Stimulated activated CD8-positive, alpha-beta memory T cell treated with anti-CD3 and anti-CD28 coated beads, Interleukin-12 subunit alpha, Interleukin-12 subunit beta, amount 100 ng/mL, for 1 hour (primary cell): ENCODE results near the gene MUC2.

Source experiments
- DNase-seq: peaks from one replicate; pipeline ENCODE4 v3.0.0-alpha.2; 2020; ENCODE audit warnings: low read depth

Gene MUC2

DNA sequence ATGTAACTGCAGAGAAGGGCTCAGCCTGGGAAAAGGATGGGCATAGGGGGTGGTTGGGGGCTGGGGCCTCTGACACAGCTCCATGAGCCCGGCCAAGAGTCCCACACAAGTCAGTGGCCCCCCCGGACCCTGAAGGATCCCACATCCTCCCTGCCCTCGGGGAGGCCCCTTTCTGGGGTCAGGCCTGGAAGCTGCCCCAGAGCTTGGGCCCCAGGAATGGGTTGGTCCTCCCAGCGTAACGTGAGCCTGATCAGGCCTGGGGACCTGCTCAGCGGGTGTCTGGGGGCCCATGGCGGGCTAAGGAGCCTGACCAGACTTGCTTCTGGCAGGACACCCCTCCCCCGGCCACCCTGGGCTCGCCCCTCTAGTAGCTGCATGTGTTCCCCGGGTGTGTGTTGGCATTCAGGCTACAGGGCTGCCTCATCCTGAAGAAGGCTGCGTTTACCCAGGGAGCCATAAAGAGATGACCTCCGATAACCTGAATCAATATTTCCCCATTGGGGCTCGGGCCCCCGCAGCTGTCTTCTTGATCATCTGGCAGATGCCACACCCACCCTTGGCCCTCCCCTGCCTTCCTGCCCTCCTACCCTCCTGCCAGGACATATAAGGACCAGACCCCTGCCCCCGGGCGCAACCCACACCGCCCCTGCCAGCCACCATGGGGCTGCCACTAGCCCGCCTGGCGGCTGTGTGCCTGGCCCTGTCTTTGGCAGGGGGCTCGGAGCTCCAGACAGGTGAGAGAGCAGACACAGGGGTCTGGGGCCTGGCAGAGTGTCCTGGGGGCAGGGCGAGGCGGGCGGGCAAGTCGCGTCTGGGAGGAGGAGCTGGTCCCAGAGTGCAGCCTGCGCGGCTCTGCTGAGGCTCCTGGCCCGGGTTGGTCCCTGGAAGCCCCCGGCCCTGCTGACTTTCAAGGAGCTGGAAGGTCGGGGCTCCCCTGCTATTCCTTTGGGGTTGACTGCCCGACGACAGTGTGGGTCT, at the start of gene MUC2:
MUC2 (plus strand) TSS at position 631 of the 978 bp plus-strand sequence.
- no peak for DNase-seq

DNA sequence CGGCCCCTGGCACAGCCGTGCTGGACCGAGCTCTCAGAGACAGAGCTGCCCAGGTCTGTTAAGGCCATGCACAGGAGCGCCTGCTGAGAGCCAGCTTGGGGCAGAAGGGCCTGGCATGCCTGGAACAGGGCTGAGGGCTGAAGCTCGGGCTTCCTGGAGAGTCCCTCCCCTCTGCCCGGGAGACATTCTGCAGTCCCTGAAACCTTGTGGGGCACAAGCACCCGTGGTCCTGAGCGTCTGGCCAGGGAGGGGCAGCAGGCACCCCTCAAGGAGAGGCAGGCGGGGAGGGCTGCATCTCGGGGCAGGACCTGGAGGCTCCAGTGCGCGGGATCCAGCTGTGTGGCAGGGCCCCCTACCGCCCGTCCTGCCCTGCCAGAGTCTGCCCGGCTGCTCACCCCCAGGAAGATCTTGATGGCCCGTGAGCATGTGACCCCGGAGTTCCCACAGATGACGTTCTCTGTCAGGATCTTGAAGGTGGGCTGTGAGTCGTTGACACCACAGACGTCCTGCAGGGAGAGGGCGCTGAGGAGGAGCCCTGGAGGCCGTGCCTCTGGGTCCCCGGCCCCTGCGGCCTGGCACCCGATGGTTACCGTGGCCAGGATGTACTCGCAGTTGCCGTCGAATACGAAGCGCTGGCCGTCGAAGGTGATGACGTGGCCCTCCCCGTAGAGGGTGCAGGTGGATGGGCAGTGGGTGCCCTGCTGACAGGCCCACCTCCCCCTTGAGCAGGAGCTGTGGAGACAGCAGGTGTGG, 49.1 kb upstream of the MUC2 start:
- no peak for DNase-seq

DNA sequence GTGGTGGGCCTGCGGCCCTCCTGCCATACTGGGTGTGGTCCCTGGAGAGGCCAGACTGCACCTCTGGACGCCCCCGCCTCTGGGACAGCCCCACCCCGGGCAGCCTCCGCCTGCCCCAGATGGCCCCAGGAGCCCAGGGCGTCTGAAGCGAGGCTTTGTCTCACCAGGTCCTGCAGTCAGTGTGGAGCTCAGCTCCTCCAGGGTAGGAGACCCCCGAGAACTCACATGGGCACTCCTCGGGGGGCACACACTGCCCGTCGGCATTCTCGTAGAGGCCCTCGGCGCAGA, 48.6 kb upstream of the MUC2 start:
- no peak for DNase-seq

DNA sequence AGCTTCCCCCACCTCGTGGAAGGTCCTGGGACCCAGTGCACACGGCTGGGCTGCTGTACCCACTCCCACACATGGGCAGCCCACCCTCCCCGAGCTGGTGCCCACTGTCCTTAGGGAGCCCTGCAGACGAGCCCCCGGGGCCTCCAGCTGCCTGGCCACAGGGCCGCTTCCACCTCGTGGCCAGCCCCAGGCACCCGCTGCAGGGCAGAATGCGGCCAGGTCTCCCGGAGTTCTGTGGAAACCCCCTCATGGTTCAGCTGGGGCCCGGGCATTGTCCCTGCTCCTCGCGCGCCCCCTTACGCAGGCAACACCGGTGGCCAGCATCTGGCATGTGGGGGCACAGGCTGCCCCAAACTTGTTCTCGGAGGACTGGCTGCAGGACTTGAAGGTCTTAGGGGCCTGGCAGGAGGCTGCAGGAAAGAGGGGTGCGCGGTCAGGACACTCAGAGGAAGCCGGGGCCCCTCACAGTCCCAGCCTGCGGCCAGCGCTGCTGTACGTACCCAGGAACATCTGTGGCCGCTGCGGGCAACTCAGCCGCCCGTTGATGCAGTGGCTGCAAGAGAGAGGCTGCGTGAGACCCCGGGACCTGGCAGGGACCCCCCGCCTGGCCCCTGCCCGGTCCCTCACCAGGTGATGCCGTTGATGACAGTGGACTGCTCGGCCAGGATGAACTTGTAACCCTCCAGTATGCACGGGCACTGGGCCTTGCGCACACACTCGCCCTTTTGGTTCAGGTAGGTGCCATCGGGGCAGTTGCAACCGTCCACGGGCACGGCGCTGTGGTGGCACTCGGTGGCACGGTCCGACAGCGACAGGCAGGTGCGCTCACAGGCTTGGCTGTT, 47.8 kb upstream of the MUC2 start:
- no peak for DNase-seq

DNA sequence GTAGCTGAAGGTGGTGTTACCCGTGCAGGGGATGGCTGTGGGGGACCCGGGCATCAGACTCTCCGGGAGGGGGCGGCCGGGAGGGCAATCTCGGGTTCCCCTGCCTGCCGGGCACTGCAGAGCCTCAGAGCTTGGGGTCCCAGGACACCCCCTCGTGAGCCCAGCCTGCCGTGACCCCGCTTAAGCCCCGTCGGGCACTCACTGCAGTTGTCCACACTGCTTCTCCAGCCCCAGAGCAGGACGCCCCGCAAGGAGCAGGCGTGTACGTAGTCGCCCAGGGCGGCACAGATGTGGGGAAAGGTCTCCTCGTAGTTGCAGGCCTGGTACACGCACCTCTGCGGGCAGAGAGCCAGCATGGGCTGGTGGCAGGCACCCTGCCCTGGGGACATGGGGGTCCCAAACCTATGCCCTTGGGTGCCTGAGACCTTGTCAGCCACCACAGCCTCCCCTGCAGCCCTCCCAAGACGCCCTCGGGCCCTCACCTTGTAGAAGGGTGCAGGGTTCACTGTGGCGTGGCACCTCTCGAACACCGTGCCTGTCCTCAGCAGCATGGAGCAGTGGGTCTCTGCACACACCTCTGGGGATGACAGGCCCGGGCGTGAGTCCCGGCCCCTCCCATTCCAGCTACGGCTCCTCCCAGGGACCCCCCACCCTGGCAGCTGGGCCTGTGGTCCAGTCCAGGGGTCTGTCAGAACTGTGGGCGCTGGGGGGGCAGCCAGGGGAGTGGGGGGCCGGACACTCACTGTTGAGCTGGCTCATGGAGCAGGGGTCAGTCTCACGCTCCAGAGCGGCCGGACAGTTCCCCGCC, 47.0 kb upstream of the MUC2 start:
- no peak for DNase-seq

DNA sequence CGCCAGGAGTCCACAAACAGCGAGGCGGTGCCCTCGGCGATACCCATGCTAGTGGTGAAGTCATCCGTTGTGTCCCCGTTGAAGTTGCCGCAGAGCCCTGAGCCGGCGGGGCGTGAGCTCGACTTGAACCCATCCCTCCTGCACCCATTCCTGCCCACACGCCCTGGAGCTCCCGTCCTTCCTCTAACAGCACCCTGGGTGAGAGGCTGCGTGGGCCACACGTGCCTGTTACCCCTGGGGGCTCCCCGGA, 46.5 kb upstream of the MUC2 start:
- no peak for DNase-seq

DNA sequence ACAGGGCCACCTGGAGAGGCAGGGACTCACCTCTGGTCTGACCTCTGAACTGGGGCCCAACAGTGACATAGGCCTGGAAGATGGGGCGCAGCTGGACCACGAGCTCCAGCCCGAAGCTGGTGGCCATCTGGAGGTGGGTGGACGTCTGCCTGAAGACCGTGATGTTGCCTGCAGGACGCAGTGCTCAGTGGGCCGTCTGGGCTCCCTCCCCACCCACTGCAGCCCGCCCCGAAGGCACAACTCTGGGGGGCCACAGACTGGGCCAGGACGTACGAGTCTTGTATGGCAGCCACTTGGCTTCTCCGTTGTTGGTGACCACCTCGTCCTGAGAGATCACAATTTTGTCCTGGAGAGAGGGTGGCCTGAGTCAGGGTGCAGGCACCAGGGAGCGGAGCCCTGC, 46.1 kb upstream of the MUC2 start:
- no peak for DNase-seq

DNA sequence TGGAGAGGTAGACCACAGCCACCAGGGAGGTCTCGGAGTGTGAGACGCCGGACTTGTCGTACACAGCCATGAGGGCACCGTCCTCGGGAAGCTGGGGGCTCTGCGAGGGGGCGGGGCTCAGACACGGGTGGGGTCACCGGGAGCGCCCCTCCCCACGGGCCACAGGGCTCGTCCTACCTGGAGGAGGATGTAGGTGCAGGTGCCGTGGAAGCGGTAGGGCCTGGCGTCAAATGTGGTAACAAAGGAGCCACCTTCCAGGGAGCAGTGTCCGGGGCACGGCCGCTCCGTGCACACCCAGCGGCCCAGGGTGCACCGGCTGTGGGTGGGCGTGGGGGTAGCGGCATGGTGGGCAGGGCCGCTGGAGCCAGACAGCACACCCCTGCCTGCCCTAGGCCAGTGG, 45.6 kb upstream of the MUC2 start:
- no peak for DNase-seq

DNA sequence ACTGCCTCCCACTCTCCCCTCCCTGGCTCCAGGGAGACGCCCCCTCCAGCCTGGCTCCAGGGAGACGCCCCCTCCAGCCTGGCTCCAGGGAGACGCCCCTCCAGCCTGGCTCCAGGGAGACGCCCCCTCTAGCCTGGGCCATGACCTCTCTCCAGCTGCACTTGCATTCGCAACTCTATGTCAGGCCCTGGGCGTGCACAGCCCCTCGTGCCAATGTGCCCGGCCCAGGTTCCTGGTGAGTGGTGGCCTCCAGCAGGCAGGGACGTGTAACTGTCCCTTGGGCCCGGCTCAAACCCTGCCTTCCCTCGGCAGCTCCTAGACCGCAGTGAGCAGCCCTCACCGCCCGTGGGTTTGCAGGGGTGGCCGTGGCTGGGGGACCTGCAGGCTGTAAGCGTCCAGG, 45.0 kb upstream of the MUC2 start:
- no peak for DNase-seq

DNA sequence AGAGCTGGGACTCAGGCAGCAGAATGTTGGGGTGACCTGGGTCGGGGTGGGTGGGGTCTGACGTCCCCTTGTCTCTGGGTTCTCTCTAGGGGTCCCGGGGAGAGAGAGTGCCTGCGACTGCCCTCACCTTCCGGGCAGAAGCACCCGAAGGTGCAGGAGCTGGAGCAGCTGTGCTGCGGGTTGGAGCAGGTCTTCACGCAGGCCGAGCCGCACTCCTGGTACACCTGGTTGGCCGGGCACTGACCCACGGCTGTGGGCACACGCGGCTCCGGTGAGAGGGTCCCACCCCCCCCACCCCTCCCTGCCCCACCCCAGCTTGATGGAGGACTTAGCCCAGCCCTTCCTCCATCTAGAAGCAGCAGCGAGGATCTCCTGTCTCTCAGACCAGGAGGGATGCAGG, 44.6 kb upstream of the MUC2 start:
- no peak for DNase-seq

DNA sequence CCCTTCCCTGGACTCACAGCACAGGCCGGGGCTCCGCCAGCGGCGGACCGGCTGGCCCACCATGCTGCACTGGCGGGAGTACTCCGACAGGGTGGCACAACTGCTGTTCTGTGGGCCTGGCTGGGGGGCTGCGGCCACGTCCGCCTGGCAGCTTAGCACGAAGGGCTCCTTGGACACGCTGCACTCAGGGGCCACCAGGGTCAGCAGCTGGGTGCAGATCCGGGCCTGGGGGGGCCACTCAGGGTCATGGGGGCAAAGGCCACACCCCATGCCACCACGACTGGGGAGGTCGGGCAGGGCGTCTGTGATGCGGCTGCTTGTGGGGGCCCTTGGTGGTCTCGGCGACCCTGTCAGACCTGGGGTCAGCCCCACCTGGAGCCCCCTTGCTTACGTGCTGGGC, 44.1 kb upstream of the MUC2 start:
- DNase-seq, result no peak

DNA sequence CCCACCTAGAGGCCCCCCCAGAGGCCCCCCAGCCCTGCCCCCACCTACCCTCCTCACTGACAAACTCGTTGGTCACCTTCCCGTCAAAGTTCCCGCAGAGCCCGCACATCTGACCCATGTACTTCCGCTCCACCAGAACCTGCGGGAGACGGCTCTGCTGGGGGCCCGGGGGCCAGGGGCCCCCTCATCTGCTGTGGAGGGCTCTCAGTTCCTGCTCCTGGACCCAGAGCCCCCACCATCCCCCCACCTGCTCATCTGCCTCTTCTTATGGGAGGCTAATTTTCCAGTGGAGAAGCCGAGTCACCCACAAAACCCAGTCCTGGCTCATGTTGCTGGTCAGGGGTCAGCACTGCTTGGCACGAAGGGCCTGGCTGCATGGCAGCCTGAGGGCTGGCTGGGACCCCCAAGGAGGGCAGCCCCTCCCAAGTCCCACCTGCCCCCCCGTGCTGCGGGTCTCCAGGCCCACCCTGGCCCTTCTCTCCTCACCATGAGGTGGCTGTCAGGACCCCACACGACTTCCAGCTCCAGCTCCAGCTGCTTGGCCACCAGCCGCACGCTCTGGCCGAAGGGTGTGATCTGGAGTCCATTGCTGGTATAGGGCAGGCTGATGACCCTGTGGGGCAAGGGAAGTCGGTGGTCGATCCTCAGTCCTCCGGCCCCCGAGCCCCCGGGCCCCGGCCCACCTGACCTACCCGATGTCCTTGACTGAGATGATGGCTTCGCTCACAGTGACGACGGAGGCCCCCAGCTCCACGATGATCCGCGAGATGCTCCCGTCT, 43.4 kb upstream of the MUC2 start:
- no peak for DNase-seq

DNA sequence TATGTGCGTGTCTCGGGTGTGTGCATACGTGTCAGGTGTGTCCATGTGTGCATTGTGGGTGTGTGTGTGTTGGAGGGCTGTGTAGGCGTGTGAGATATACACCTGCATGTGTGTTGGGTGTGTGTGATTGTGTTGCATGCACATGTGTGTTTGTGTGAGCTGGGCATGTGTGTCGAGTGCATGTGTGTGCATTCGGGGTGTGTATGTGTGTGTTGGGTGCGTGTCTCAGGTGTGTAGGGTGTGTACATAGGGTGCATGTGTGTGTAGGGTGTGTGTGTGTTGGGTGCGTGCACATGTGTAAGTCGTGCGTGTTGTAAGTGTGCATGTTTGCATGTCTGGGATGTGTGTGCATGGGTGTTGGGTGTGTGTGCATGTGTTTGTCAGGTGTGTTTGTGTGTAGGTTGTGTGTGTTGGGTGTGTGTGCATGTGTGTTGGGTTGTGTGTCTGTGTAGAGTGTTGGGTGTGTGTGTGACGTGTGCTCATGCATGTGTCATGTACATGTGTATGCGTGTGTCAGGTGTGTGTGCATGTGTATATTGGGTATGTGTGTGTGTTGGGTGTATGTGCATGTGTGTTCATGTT, 42.3 kb upstream of the MUC2 start:
- no peak for DNase-seq

DNA sequence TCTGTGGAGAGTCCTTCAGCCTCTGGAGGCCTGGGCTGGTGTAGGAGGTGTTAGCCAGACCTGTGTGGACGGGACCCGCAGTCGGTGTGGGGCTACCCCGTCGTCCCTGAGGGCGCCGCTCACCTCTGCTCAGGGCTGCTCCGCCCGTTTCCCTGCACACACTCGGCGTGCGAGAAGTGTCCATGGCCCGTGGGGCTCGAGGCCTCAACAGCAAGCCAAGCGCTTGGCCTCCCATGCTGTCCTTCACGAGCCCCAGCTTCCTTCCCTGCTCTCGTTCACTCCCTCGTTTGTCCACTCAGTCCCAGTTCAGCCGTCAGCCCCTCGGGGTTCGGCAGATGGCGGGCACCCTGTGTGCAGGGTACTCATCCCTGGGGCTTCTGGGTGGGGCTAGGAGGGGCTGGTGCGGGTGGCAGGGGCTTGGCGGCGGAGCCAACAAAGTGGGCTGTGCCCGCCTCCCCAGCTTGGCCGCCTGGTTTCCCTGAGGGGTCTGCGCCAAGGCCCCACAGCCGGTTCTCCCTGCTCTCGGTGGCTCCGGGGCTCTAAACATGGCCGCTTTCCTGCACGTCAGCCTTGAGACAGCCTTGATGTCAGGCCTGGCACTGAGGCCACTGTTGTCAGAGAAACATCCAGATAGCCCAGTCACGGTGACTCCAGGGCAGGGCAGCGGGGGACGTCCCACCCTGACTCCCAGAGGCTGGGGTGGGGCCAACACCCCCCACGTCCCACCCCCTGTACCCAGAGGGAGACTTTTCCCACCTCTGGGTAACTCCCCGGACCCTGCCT, 41.5 kb upstream of the MUC2 start:
- DNase-seq, result no peak

DNA sequence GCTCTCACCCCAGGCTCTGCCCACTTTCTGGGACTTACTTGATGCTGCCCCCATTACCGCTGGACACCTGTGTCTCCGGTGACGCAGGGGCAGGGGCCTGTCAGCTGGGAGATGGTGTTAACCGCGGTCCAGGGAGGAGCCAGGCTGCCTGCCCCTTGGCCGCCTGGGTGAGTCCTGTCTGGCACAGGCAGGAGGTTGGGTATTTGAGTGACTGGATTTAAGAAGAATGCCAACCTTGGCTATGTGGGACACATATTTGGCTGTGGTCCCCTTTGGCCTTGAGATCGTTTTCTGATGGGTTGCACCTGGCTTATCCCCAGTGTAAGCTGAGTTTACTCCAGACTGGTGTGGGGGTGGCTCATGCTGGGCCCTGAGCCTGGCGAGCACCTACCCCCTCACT, 40.7 kb upstream of the MUC2 start:
- DNase-seq, result no peak

DNA sequence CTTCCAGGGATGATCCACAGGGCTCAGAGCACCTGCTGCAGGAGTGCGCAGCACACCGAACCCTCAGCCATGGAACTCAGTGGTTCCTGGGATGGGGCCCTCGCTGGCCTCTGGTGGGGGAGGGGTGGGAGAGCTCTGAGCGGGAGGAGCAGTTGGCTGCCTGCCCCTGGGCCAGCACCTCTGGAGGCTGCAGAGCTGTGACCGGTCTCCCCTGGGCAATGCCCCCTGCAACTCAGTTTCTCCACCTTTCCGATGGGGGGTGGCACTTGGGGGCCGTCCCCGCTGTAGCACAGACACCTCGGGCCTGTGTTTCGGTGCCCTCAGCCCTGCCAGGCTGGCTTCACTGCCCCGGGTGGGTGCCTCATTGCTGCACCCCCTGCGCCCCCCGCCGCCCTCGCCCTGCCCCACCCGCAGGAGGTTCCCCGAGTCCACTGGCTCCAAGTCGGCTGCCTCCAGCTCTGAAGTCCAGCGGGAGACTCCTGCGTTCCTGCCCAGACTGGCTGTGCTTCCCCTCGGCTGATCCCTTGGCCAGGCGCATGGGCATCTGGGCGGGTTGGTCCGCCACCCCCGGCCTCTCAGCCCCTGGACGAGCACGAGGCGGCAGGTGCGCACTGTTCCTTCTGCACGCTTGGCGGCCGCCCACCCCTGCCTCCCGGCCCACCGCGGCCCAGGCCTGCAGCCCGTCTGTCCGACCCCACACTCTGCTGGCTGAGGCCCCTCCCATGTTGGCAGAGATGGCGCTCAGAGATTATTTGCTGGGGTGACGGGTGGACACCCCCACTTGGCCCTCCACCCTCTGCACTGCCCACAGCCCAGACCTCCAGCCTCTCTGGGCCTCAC, 40.0 kb upstream of the MUC2 start:
- no peak for DNase-seq

DNA sequence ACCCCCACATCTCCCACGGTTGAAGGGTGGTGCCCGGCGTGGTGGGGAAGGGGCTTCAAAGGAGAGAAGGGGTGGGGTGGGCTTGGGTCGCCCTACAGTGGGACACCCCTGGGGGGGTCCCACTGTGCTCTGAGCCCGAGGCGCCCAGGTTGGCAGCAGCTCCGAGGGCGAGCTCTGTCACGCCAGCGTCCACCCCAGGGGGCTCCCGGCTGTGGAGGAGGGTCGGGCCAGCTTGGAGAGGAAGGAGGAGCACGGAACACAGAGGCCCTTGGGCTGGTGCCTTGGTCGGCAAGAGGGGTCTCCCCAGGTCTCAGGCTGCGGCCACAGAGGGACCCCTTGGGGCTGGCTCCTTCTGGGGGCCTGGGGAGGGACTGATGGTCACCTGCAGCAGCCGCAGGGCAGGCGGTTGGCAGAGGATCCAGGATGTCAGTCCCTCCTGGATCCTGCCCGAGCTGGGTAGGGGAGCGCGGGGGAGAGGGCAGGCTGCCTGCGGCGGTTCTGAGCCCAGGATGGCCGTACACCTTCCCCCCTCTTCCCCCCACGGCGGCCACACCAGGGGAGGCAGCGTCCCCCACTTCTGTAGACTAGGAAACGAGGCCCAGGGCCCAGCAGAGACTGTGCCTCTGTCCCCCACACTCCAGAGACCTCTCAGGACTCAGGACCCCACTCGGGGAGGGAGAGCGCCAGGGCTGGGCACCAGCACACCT, 38.9 kb upstream of the MUC2 start:
- DNase-seq, result no peak

DNA sequence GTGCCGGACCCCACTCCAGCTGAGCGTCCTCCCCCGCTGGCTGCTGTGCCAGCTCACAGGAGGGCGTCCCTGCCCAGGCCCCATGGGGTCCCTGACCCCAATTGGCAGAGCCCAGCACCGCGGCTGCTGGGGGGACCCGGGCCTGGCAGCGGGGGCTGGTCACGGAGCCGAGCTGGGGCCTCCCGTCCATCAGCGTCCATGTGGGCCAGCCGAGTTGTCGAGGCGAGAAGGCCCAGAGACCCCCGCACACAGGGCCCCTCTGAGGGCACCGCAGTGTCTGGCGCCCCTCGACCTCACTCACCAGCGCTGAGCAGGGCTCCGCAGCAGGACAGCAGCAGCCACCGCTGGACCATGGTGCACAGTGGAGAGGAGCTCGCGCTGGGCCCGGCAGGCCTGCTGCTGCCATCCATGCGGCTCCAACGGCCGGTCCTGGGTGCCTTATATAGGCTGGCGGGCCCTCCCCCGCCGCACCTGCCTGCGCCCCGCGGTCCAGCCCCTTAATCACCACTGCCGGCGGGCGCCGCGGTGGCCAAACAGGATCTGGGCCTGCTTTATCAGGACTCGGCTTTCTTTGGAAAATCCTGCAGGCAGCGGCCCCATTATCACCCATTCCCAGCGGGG, 38.3 kb upstream of the MUC2 start, which contains the start of gene MUC6:
MUC6 (minus strand) TSS at position 416 of the 621 bp plus-strand sequence; CDS start at position 353, 63 bp downstream.
- DNase-seq, result no peak
